Neural cell (in vitro differentiated cells): ENCODE measurements around the gene POM121C.
"Not testable (repeated sequence)": the region's sequence is repeated elsewhere in the genome, so short reads cannot be mapped to it uniquely, and the experiment has no call there.

Source experiments
- CTCF ChIP-seq: fragments of 450-650 bp; IDR thresholded peaks from 2 replicates; pipeline ENCODE4 v1.5.1; 2014; ENCODE audit warnings: antibody characterized with exemption, mild to moderate bottlenecking, moderate library complexity; ENCODE audit not compliant: poor library complexity, severe bottlenecking
- EP300 ChIP-seq: fragments of 450-650 bp; conservative IDR thresholded peaks from 2 replicates; pipeline ENCODE4 v1.6.1; 2014; ENCODE audit warnings: antibody characterized with exemption, mild to moderate bottlenecking, moderate library complexity; ENCODE audit not compliant: poor library complexity, severe bottlenecking
- EZH2 ChIP-seq: fragments of 200-600, 300-800 bp; shearing (Covaris generic), sonication (generic); IDR thresholded peaks from 2 replicates; pipeline ENCODE4 v1.6.1; 2014; ENCODE audit warnings: antibody characterized with exemption, low read length, borderline replicate concordance, mild to moderate bottlenecking; ENCODE audit not compliant: insufficient read depth, poor library complexity, severe bottlenecking
- MXI1 ChIP-seq: fragments of 450-650 bp; conservative IDR thresholded peaks from 2 replicates; pipeline ENCODE4 v1.6.1; 2014; ENCODE audit warnings: antibody characterized with exemption, mild to moderate bottlenecking; ENCODE audit not compliant: poor library complexity, severe bottlenecking
- POLR2AphosphoS5 ChIP-seq: IDR thresholded peaks from 2 replicates; pipeline ENCODE4 v1.6.1; 2012
- TAF1 ChIP-seq: IDR thresholded peaks from 2 replicates; pipeline ENCODE4 v1.6.1; 2012; ENCODE audit warnings: low read depth
- TF ChIP-seq, protein P1 (sequence below): IDR thresholded peaks from 2 replicates; pipeline ENCODE4 v1.6.1; 2012; ENCODE audit warnings: borderline replicate concordance

GRCh38 chr7:75460541-75460940 is 25.6 kb downstream of the POM121C start:
- not testable (repeated sequence) for TF ChIP-seq CTCF, POLR2AphosphoS5, MXI1, EZH2, EP300, TAF1
- TF ChIP-seq, protein P1, sequence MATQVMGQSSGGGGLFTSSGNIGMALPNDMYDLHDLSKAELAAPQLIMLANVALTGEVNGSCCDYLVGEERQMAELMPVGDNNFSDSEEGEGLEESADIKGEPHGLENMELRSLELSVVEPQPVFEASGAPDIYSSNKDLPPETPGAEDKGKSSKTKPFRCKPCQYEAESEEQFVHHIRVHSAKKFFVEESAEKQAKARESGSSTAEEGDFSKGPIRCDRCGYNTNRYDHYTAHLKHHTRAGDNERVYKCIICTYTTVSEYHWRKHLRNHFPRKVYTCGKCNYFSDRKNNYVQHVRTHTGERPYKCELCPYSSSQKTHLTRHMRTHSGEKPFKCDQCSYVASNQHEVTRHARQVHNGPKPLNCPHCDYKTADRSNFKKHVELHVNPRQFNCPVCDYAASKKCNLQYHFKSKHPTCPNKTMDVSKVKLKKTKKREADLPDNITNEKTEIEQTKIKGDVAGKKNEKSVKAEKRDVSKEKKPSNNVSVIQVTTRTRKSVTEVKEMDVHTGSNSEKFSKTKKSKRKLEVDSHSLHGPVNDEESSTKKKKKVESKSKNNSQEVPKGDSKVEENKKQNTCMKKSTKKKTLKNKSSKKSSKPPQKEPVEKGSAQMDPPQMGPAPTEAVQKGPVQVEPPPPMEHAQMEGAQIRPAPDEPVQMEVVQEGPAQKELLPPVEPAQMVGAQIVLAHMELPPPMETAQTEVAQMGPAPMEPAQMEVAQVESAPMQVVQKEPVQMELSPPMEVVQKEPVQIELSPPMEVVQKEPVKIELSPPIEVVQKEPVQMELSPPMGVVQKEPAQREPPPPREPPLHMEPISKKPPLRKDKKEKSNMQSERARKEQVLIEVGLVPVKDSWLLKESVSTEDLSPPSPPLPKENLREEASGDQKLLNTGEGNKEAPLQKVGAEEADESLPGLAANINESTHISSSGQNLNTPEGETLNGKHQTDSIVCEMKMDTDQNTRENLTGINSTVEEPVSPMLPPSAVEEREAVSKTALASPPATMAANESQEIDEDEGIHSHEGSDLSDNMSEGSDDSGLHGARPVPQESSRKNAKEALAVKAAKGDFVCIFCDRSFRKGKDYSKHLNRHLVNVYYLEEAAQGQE, result not testable (repeated sequence)
